HG03558 (cell line): Measurements from ENCODE around the gene MET.
A peak's percentile ranks its signal among the peaks of the same experiment; 100 is the strongest.
"Not testable (repeated sequence)": the region's sequence is repeated elsewhere in the genome, so short reads cannot be mapped to it uniquely, and the experiment has no call there.

Experiments
- ATAC-seq: cut with Tn5 transposase; IDR thresholded peaks from one replicate; pipeline ENCODE4 v1.9.1; 2021; ENCODE audit warnings: moderate number of reproducible peaks; ENCODE audit not compliant: unreplicated experiment; ENCODE audit errors: extremely low read depth

Gene MET

DNA sequence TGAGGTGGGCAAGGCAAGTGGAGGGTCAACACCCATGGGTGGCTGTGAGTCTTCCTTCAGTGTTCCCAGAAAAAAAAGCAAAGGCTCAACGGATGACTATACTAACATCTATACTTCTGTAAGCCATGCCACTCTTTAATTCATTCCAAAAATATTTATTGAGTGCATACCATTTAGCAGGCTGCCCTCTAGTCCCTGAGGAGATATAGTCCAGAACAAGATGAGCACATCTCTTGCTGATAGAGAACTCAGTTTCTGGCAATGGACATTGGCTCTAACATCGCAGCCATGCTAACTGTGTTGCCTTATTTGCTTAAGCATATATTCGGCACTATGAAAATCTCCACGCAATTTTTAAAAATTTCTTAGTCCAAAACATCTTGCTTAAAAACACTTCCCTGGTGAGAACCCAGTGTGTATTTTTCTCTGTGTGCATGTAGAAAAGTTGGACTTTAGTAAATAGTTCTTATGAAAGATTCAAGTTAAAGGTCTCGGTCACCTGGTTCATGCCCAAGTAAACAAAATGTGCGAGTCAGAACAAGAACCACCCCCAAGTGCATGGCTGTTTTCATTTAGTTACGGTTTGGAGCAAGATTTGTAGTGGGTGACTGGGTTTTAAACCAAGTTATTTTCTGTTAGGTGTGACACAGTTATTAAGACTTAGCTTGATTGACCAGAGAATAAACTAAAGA, 69.8 kb downstream of the MET start:
- ATAC-seq = no peak

DNA sequence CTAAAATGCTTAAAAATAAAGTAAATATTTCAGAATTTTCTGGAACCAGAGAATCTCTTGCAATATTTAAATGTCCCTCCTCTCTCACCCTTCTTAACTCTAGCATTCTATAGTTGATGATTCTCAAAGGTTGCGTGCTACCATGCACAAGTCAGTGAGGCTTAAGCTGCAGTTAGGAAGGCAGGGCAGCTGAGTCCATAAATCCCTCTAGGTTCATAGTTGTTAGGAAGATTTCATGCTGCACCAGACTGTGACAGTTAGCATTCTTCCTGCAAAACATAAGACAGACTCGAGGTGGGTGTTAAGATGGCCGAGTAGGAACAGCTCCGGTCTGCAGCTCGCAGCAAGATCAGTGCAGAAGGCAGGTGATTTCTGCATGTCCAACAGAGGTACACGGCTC, 70.6 kb downstream of the MET start:
- ATAC-seq = no peak

DNA sequence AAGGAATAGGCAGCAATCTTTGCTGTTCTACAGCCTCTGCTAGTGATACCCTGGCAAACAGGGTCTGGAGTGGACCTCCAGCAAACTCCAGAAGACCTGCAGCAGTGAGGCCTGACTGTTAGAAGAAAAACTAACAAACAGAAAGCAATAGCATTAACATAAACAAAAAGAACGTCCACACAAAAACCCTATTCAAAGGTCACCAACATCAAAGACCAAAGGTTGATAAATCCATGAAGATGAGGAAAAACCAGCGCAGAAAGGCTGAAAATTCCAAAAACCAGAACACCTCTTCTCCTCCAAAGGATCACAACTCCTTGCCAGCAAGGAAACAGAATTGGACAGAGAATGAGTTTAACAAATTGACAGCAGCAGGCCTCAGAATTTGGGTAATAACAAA, 71.8 kb downstream of the MET start:
- not testable (repeated sequence) for ATAC-seq

DNA sequence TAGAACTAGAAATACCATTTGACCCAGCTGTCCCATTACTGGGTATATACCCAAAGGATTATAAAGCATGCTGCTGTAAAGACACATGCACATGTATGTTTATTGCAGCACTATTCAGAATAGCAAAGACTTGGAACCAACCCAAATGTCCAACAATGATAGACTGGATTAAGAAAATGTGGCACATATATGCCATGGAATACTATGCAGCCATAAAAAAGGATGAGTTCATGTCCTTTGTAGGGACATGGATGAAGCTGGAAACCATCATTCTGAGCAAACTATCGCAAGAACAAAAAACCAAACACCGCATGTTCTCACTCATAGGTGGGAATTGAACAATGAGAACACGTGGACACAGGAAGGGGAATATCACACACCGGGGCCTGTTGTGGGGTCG, 74.4 kb downstream of the MET start:
- not testable (repeated sequence) for ATAC-seq

DNA sequence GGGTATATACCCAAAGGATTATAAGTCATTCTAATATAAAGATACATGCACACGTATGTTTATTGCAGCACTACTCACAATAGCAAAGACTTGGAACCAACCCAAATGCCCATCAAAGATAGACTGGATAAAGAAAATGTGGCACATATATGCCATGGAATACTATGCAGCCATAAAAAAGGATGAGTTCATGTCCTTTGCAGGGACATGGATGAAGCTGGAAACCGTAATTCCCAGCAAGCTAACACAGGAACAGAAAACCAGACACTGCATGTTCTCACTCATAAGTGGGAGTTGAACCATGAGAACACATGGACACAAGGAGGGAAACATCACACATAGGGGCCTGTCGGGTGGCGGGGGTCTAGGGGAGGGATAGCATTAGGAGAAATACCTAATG, 79.1 kb downstream of the MET start:
- not testable (repeated sequence) for ATAC-seq

DNA sequence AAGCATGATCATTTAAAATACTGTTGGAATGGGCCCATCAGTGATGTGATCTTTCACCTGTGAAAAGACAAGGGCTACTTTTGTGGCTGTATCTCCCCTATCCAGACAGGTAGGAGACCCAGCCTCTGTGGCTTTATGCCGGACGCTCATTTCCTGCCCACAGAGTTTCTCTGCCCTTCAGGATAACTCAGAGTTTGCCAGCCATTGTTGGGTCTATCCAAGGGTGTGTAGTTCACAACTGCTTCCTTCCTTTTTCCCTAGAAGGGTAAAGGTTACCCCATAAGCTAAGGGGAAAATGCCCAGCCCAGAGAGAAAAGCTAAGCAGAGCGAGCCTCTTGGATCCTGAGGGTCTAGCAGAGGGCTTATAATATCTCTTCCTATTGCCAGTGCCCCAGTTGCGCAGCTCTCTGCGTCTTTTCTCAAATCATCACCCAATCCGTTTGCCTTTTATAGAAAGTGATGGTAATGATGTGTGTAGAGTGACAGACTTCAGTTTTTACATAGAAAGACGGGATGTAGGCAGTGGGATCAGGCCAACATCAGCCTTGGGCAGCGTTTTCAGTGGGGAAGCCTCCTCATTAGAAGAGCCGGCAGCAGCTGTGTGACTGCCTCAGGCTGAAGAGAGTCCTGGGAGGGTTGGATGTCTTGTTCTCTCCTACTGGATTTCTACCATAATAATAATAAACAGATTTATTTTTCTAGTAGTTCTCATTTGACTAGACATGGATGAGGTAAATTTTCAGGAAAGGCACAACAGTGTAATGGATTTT, 80.5 kb downstream of the MET start:
- ATAC-seq = no peak

DNA sequence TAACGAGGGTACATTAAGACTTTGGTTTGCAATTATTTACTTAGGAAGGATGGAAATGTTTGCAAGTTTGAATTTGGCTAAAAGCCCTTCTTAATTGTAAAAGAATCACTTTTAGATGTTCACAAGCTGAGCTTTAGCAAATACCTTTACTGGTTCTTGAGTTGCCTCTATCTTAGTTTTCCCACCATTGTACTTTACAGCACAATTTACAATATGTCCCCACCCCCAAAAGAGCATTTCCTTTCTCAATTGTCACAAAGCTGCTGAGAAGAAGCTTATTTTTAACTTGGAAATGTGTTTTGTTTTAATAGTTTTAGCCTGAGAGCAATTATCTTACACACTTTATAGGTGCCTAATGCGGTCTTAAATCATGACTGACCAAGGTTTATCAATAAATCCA, 81.1 kb downstream of the MET start:
- ATAC-seq = no peak

DNA sequence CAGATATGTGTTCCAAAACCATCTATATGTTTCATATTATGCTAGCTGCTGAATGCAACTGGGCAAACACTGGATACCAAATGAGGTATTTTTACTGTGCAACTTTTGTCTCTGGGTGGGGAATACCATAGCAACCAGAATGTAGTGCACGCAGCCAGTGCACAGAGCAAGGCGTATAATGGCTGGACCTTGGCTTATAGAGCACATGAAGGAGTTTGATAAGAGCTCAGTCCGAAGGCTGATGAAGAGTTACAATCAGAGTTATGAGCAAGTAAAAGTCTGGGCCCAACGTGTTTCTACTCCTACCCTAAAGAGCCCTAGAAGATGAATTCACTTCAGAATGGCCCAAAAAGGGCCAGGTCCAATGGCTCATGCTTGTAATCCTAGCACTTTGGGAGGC, 82.2 kb downstream of the MET start:
- no peak for ATAC-seq

DNA sequence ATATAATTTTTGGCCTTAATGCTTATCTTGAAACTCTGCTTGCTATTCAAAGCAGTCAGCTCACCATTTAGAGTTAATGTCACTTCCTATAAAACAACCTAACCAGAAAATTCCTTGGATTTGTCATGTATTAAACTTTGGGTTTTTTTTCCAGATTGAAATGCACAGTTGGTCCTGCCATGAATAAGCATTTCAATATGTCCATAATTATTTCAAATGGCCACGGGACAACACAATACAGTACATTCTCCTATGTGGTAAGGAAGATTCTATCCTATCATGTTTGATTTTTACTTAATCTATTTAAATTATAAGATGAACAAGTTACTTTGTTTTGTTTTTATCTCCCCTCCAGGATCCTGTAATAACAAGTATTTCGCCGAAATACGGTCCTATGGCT, 85.3 kb downstream of the MET start:
- ATAC-seq = no peak

DNA sequence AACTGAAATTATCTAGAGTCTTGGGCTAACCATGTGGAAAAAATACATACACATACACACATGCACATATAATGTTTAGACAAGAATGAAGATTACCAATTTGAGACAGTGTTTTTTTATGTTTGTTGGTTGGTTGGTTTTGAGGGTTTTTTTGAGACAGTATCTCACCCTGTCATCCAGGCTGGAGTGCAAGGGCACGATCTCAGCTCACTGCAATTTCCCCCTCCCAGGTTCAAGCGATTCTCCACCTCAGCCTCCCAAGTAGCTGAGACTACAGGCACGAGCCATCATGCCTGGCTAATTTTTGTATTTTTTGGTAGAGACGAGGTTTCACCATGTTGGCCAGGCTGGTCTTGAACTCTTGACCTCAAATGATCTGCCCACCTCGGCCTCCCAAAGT, 87.6 kb downstream of the MET start:
- ATAC-seq = not testable (repeated sequence)

DNA sequence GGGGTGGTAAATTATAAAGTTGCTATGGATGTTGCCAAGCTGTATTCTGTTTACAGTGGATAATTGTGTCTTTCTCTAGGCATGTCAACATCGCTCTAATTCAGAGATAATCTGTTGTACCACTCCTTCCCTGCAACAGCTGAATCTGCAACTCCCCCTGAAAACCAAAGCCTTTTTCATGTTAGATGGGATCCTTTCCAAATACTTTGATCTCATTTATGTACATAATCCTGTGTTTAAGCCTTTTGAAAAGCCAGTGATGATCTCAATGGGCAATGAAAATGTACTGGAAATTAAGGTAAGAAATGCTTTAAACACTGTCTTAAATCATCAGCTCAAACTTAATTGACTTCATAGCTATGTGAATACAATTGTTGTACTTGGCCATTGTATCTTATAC, 91.0 kb downstream of the MET start:
- ATAC-seq = no peak

DNA sequence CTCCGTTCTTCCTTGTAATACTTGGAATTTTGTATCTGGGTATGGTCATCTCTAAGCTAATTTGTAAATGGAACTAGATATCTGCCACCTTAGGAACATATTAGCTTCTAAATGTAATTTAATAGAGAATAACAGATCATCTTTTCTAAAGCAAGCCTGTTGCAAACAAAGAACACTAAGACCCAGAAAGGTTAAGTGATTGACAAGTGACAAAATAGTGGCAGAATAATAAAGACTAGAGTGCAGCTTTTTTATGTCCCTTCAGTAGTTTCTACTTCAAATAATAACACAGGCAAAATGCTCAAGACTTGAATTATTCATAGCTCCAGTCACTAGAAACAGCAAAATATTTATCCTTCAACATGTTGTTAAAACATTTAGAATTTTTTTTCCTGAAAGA, 91.7 kb downstream of the MET start:
- no peak for ATAC-seq

DNA sequence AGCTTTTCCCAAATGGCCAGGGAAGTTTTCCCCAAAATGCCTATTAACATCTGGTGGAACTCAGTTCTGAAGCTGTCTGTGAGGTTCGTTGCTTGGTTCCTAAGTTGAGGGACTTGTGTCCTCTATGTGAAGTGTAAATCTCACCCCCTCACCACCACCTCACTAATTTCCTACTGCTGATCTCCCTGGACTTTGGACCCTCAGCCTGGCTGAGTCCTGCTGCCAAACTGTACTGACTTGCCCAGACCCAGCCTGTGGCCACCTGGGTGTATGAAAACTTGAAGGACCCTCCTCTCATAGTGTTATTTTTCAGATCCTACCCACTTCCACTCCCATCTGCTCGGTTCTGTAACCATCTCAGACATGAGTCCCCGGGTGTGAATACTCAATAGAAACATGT, 94.9 kb downstream of the MET start:
- no peak for ATAC-seq

DNA sequence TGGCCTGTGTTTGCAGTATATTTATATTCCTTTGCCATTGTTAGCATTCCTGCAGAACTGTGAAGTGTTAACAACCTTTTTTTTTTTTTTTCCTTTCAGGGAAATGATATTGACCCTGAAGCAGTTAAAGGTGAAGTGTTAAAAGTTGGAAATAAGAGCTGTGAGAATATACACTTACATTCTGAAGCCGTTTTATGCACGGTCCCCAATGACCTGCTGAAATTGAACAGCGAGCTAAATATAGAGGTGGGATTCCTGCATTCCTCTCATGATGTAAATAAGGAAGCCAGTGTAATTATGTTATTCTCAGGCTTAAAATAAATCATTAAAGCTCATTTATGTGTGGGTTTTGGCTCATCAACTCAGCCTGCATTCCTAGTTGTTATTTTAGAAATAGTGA, 97.5 kb downstream of the MET start:
- no peak for ATAC-seq

DNA sequence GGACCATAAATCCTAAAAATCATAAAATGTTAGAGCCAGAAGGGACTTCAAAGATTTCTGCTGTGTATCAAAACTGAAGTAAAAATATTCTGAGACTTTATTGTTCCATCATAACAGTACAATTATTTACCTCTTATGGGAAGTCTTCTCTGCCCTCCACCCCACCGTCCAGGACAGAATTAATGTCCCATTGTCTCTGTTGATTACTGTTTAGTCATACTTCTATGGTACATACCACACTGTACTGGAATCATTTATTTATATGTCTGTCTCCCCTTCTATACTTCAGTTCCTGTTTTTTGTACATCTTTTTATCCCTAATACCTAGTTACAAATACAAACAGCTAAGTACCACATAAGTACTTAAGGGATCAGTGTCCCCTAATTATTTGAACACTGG, 98.9 kb downstream of the MET start:
- ATAC-seq = no peak

DNA sequence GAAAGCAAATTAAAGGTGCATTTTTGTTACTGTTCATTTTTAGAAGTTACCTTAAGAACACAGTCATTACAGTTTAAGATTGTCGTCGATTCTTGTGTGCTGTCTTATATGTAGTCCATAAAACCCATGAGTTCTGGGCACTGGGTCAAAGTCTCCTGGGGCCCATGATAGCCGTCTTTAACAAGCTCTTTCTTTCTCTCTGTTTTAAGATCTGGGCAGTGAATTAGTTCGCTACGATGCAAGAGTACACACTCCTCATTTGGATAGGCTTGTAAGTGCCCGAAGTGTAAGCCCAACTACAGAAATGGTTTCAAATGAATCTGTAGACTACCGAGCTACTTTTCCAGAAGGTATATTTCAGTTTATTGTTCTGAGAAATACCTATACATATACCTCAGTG, 99.6 kb downstream of the MET start:
- no peak for ATAC-seq

DNA sequence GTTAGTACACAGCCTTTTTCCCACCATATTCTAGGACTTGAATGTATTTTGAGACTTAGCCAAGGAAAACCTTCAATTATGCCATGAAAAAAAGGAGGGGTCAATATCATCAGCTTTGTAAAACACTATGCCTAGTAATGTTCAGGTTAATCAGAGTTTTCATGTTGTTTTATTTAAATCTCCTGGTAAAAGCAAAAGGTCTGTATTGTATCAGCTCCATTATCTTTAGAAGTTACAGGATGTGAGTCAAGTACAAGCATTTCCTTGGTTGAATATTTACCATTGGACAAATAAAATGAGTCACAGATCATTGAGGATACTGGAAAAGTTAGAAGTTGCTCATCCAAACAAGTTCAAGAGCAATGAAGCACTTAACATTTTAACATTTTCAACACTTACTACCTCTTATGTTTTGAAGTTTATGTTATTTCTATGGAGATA, 100.4 kb downstream of the MET start:
- ATAC-seq = no peak

DNA sequence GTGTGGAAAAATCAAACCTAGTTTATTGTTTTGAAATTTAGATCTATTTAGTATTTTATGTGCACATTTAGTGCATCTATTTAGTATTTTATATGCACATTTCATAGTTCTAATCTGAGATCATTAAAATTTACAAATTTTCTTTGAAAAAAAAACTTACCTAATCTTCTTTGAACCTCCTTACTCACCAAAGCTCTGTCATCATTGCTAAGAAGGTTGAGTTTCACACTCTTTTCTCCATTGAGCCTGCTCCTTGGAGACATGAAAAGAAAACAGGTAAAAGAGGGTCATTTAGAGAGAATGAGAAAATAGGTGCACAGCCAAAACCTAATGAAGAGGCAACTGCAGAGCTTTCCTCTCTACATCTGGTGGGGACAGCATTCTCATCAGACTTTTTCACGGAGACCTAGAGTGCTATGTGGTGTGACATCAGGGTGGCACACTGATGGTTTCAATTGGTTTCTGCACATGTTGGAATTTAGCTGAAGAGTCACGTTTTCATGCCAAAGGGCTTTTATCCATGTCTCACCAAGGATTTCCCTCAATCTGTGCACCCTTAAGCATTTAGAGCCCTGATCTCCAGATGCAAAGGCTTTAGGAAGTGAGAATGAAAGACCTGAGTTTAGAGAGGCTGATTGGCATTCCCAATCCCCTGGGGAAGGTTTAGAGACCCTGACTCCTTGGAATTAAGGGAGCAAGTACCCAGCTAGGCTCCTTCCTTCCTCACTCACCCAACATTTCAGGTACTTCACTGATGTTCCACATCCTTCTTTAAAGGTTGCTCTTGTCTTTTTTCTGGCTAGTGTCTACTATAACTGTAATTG, 101.1 kb downstream of the MET start:
- ATAC-seq = no peak

DNA sequence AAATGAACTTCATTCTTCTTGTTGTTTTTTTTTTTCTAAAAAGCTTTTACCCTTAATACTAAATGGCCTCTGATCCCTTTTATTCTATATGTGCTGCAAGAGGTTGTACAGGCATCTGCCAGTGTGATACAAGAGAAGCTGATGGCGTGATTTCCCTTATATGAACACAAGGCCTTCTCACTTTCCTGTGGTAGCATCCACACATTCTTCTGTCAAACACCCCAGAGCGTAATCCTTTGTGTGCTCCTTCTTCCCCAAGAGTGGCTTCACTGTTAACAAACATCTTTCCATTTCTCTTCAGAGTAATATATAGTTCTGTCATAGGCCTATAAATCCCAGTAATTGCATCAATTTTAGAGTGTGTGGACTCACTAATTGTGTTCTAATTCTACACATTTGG, 104.0 kb downstream of the MET start:
- no peak for ATAC-seq

DNA sequence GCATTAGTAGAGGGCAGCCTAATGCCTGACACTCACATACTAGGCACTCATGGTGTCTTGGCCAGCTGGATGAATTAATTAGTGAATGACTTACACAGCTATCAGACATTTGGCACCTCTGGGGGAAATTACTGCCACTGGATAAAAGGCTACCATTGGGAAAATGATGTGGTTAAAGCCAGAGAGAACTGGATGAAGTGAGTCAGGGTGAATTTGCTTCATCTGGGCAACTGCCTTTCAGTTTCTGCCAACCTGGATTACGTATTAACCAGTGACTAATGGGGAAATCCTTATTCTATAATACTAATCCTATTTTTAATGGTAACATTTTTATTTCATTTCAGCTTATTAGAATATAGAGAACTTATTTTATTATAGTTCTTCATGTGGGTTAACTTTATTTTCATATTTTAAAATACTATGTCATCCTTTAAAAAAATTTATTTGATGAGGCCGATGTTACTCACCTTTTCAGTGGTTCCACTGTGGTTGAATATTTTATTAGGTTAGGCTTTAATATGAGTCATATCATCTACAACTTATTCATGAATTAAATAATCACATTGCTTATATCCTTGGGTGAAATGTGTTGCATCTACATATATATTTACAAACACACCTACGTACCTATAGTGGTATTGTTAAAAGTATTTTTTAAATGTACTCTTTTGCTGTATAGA, 104.8 kb downstream of the MET start:
- peak; percentile 52 for ATAC-seq
